ENCODE results near the gene CLMN.
A peak's percentile ranks its signal among the peaks of the same experiment; 100 is the strongest.

CLMN gene

GRCh38 chr14:95319312-95320077 is at the start of gene CLMN:
TSS of gene CLMN (minus strand) at chr14:95319908. CDS start at chr14:95319792, 116 bp downstream.
- peak; percentile 27 for DNase-seq (ENCODE audit: low read depth)

GRCh38 chr14:95365401-95365800 is 45.7 kb upstream of the CLMN start:
- TF ChIP-seq CTCF (IDR thresholded peaks at IDR 0.05; ENCODE audit: low read length, missing control alignments), result no peak
- H3K4me3 ChIP-seq (replicated peaks; ENCODE audit: low read depth, low read length), result no peak overlapping the region
- peak; percentile 35 for DNase-seq (ENCODE audit: low read depth)

More at GRCh38 chr14:95319312-95320077, at the start of gene CLMN:
- H3K4me3 ChIP-seq (replicated peaks; ENCODE audit: low read depth, low read length), result peak within 1 kb of the TSS; percentile 53
- TF ChIP-seq CTCF (IDR thresholded peaks at IDR 0.05; ENCODE audit: low read length, missing control alignments), result no peak

- H3K4me3 ChIP-seq (replicated peaks; ENCODE audit: low read depth, low read length), result no peak overlapping the region
- DNase-seq (ENCODE audit: low read depth), result no peak
- TF ChIP-seq CTCF (IDR thresholded peaks at IDR 0.05; ENCODE audit: low read length, missing control alignments), result no peak
Observed at GRCh38 chr14:95364481-95365209, 44.9 kb upstream of the CLMN start.

GRCh38 chr14:95363468-95363954 is 43.8 kb upstream of the CLMN start:
- DNase-seq (ENCODE audit: low read depth), result peak; percentile 40
- no peak for TF ChIP-seq CTCF (IDR thresholded peaks at IDR 0.05; ENCODE audit: low read length, missing control alignments)

GRCh38 chr14:95362138-95362494 is 42.4 kb upstream of the CLMN start:
- no peak for DNase-seq (ENCODE audit: low read depth)
- no peak for TF ChIP-seq CTCF (IDR thresholded peaks at IDR 0.05; ENCODE audit: low read length, missing control alignments)
- H3K4me3 ChIP-seq (replicated peaks; ENCODE audit: low read depth, low read length), result no peak overlapping the region

More at GRCh38 chr14:95363468-95363954, 43.8 kb upstream of the CLMN start:
- H3K4me3 ChIP-seq (replicated peaks; ENCODE audit: low read depth, low read length), result no peak overlapping the region

- peak; percentile 52 for TF ChIP-seq CTCF (IDR thresholded peaks at IDR 0.05; ENCODE audit: low read length, missing control alignments)
- H3K4me3 ChIP-seq (replicated peaks; ENCODE audit: low read depth, low read length), result no peak overlapping the region
- peak; percentile 38 for DNase-seq (ENCODE audit: low read depth)
Observed at GRCh38 chr14:95361373-95362137, 41.8 kb upstream of the CLMN start.
